ENCODE results near the gene OR2L3. TPM values are rescaled to one million over a fixed set of nuclear protein-coding genes. Genes with fewer than 3 reads are reported as not detected.

OR2L3 gene, protein sequence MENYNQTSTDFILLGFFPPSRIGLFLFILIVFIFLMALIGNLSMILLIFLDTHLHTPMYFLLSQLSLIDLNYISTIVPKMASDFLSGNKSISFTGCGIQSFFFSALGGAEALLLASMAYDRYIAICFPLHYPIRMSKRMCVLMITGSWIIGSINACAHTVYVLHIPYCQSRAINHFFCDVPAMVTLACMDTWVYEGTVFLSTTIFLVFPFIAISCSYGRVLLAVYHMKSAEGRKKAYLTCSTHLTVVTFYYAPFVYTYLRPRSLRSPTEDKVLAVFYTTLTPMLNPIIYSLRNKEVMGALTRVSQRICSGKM
- total RNA-seq: not detected
- long read RNA-seq: 0 reads

GRCh38 chr1:248046536-248046935 is at the start of gene OR2L3:
Gene OR2L3, plus strand, starts transcription at chr1:248046836. Its CDS starts 13,846 bp downstream, at chr1:248060682.
- Histone ChIP-seq H3K4me1 (no peaks in the 10 kb centered on the region), H3K27ac (no peak within 1 kb of the TSS), H3K27me3 (no peaks in the 10 kb centered on the region), H3K4me3 (no peak within 1 kb of the TSS), H3K36me3 (no peaks in the 10 kb centered on the region), H3K9me3 (no peaks in the 10 kb centered on the region)
- DNase-seq (no peak), ATAC-seq (no peak)
- intact Hi-C loops (cut with DNase I): no loop called here
- no peak for TF ChIP-seq CTCF (IDR thresholded peaks at IDR 0.05)

- ATAC-seq: no peak
- no peaks in the 10 kb centered on the region for H3K4me1 ChIP-seq
- no peaks in the 10 kb centered on the region for H3K36me3 ChIP-seq
- no peak overlapping the region for H3K27ac ChIP-seq
- intact Hi-C loops (cut with DNase I): no loop called here
- no peak for DNase-seq
- no peaks in the 10 kb centered on the region for H3K9me3 ChIP-seq
- H3K27me3 ChIP-seq: no peaks in the 10 kb centered on the region
- no peak overlapping the region for H3K4me3 ChIP-seq
- TF ChIP-seq CTCF (IDR thresholded peaks at IDR 0.05): no peak
These were observed 47.8 kb upstream of the OR2L3 start for GRCh38 chr1:247998811-247999210.

GRCh38 chr1:248000169-248000568 is 46.5 kb upstream of the OR2L3 start:
- Histone ChIP-seq H3K4me1 (no peaks in the 10 kb centered on the region), H3K27me3 (no peaks in the 10 kb centered on the region), H3K36me3 (no peaks in the 10 kb centered on the region), H3K27ac (no peak overlapping the region), H3K4me3 (no peak overlapping the region), H3K9me3 (no peaks in the 10 kb centered on the region)
- intact Hi-C loops (cut with DNase I): no loop called here
- ATAC-seq: no peak
- TF ChIP-seq CTCF (IDR thresholded peaks at IDR 0.05): no peak
- DNase-seq: no peak

- Histone ChIP-seq H3K27ac (no peak overlapping the region), H3K4me3 (no peak overlapping the region), H3K36me3 (no peaks in the 10 kb centered on the region), H3K4me1 (no peaks in the 10 kb centered on the region), H3K27me3 (no peaks in the 10 kb centered on the region), H3K9me3 (peaks cover 11% of the 10 kb centered on the region)
- intact Hi-C loops (cut with DNase I): no loop called here
- DNase-seq (no peak), ATAC-seq (no peak)
- no peak for TF ChIP-seq CTCF (IDR thresholded peaks at IDR 0.05)
These were observed 38.9 kb upstream of the OR2L3 start for GRCh38 chr1:248007778-248008177.

DNA sequence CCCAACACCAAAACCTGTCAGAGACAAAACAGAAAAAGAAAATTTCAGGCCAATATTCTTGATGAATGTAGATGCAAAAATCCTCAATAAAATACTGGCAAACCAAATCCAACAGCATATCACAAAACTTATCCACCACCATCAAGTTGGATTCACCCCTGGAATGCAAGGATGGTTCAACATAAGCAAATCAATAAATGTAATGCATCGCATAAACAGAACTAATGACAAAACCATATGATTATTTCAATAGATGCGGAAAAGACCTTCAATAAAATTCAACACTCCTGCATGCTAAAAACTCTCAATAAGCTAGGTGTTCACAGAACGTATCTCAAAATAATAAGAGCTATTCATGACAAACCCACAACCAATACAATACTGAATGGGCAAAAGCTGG is 37.0 kb upstream of the OR2L3 start:
- TF ChIP-seq CTCF (IDR thresholded peaks at IDR 0.05): no peak
- Histone ChIP-seq H3K4me3 (no peak overlapping the region), H3K36me3 (no peaks in the 10 kb centered on the region), H3K4me1 (no peaks in the 10 kb centered on the region), H3K27me3 (no peaks in the 10 kb centered on the region), H3K27ac (no peak overlapping the region), H3K9me3 (peaks cover 11% of the 10 kb centered on the region)
- intact Hi-C loops (cut with DNase I): no loop called here
- DNase-seq: no peak
- ATAC-seq: no peak

Measured in upper lobe of right lung (tissue), 1 donor.